Measurements from ENCODE around the gene ARID1B. TPM values are rescaled to one million over a fixed set of nuclear protein-coding genes. Genes with fewer than 3 reads are reported as not detected.

ARID1B gene
- total RNA-seq, 1 donor from 2014 or later = 223 TPM

DNA sequence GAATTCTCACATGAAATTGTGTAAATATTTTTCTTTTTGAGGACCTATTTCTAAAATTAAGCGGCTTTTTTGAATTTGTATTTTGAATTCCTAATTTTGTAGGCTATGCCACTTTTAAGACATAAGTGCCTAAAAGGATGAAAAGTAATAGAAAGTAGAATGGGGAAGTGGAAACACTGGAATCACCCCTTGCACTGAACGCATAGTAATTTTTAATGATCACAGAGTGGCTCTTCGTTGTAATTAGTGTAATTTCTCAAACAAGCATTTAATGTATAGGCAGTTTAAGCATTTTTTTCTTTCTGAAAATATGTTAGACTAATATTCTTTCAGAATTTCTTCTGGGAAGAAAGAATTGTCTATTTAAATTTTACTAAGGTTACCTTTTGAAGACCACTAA, 73.2 kb downstream of the ARID1B start:
- no peak for DNase-seq (ENCODE audit: low spot score)

GRCh38 chr6:156851454-156851921, 74.3 kb downstream of the ARID1B start:
- DNase-seq (ENCODE audit: low spot score) = no peak

- DNase-seq (ENCODE audit: low spot score) = no peak
These were observed 75.1 kb downstream of the ARID1B start for GRCh38 chr6:156852147-156852857.

GRCh38 chr6:156852858-156853216, 75.7 kb downstream of the ARID1B start:
- no peak for DNase-seq (ENCODE audit: low spot score)

GRCh38 chr6:156853733-156854132, 76.6 kb downstream of the ARID1B start:
- DNase-seq (ENCODE audit: low spot score) = no peak

- no peak for DNase-seq (ENCODE audit: low spot score)
These were observed 77.4 kb downstream of the ARID1B start for GRCh38 chr6:156854466-156855161.

DNA sequence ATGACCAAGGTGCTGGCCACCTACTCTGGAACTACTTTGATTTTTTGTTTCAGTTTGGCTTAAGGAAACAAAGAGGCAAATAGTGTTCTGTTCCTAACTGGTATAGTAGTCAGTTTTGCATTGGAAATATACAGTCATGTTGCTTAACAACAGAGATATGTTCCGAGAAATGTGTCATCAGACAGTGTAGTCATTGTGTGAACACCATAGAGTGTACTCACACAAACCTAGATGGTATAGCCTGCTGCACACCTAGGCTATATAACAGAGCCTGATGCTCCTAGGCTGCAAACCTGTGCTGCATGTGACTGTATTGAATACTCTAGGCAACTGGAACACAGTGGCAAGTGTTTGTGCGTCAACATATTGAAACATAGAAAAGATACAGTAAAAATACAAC, 80.4 kb downstream of the ARID1B start:
- no peak for DNase-seq (ENCODE audit: low spot score)

- no peak for DNase-seq (ENCODE audit: low spot score)
These were observed 82.5 kb downstream of the ARID1B start for GRCh38 chr6:156859686-156860085.

DNA sequence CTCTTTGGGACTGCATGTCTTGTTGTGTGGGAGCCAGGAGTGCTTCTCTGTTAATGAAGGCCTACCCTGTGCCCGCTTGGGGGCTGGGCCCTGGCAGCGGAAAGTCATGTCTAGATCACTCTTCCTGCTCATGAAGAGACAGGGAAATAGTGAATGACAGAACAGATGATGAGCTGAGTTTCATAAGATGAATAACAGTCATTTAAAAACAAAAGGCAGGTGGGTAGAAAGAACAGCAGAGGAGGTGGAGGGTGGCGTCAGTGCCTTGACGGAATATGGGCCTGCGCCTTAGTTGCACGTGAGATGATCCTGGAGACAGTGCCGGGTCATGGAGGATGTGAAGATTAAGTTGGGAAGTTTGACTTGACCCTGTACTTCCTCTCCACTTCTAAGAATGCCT, 85.5 kb downstream of the ARID1B start:
- no peak for DNase-seq (ENCODE audit: low spot score)

- no peak for DNase-seq (ENCODE audit: low spot score)
These were observed 86.3 kb downstream of the ARID1B start for GRCh38 chr6:156863504-156863903.

GRCh38 chr6:156864557-156864956, 87.4 kb downstream of the ARID1B start:
- DNase-seq (ENCODE audit: low spot score) = no peak

DNA sequence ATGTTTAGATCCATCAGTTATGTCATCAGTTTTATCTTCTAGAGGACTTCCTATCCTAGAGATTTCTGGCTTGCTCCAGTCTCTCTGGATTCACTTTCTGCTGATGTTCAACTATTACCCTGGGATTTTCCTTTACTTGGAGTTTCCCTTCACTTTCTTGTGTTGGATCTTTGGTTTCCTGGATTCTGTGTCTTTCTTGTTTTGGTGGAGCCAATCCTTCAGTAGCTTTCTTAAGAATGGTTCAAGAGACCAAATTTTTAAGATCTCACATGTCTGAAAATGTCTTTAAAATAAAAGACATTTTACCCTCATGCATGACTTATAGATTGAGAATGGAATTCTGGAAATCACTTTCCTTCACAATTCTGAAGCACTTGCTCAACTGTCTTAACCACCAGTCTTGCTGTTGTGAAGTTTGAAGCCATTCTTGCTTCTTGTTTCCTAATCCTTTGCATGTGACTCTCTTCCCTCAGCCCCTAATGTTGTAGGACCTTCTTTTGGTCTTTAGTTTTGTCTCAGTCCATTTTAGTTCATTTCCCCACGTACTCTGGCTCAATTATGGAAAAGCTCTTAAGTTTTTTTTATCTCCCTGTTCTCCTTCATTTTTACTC, 87.9 kb downstream of the ARID1B start:
- no peak for DNase-seq (ENCODE audit: low spot score)

DNA sequence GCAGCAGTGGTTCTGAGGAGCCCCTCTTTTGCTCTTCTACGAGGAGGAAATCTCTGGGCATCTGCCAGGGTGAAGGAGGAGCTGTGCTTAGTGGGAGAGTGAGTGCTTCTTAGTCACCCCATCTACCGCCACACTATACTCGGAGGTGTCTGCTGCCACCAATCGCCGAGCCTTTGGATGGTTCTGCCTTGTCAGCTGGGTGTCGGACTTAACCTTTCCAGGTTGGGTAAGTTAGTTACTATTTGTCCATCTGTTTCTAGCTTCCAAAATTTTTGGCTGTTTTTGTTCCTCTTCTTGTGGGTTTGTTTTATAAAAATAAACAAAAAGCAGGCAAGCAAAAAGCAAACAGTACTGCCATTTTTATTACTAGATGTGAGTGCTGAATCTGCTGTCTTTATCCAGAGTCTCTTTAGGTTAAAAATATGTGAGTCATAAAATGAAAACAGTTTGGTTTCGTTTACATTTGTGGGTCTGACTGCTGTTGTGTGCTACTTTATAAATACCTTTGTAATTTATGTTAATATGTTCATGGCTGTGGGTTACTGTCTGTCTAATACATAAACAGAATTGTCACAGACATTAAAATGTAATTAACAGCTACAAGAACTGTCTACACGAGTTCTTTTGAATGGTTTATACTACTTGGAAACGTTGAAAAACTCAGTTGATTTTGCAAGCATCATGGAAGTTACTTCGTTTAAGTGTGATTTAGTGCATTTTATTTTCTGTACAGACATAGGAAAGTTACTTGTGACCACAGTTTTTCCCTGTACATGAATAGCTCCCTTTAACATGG, 89.2 kb downstream of the ARID1B start:
- no peak for DNase-seq (ENCODE audit: low spot score)

GRCh38 chr6:156867121-156867520, 89.9 kb downstream of the ARID1B start:
- DNase-seq (ENCODE audit: low spot score) = no peak

- DNase-seq (ENCODE audit: low spot score) = no peak
These were observed 91.2 kb downstream of the ARID1B start for GRCh38 chr6:156868385-156868784.

GRCh38 chr6:156869980-156870398, 92.8 kb downstream of the ARID1B start:
- no peak for DNase-seq (ENCODE audit: low spot score)

GRCh38 chr6:156870924-156871539, 93.9 kb downstream of the ARID1B start:
- no peak for DNase-seq (ENCODE audit: low spot score)

- no peak for DNase-seq (ENCODE audit: low spot score)
These were observed 95.7 kb downstream of the ARID1B start for GRCh38 chr6:156872903-156873302.

DNA sequence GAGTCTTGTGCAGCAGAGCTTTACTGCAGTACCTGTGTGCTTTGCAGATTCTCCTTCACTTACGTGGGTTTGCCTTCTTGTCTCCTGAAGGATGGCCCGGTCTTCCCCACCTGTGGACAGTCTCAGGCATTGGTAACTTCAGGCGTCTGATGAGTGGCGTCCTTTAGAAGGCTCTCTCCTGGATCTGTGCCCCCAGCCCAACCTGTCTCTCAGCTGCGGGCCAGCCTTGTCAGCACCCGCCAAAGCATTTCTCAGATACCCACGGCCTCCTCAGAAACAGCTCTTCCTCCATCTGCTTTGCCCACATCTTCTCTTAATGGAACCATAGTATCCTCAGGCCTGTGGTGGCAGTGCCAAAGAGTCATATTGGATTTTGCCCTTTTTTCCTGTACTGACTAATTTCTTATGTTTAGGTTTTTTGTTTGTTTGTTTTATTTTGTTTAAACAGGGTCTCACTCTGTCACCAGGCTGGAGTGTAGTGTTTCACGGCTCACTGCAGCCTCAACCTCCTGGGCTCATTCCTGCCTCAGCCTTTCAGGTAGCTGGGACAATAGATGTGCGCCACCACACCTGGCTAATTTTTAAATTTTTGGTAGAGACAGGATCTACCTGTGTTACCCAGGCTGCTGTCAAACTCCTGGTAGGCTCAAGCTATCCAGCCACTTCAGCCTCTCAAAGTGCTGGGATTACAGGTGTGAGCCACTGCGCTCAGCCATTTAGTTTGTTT, 96.6 kb downstream of the ARID1B start:
- DNase-seq (ENCODE audit: low spot score) = no peak

DNA sequence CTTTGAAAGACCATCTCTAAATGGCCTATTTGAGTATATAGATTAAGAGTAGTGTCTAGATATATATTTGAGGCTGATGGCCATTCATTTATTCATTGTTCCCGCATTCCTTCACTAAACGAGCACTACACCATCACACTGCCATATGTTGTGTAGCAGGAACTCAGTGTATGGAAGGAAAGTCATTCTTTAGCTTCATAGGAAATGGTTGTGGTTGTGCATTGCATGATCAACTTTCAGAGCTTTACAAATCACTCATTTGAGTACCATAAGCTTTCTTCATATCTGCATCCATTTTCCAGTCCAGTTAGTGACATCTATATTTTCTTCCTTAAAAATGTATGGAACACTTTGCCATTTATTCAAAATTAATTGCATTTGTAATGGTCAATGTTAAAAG, 97.9 kb downstream of the ARID1B start:
- no peak for DNase-seq (ENCODE audit: low spot score)

DNA sequence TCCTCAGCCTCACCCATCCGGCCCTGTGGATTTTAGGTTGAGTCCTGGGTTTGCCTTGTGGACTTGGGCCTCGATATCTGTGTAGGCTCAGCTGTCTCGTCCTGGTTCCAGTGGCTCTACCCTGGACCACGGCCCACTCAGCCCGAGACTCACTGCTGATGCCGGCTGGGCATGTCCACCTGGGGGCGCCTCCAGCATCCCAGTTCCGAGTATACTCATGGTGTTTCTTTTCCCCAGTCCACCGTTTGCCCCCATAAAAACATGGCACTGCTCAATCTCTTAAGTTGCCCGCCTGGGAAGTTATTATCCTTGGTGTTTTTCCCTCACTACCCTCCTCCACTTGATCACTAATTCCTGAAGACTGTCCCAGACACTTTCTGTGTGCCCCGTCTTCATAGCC, 99.1 kb downstream of the ARID1B start:
- DNase-seq (ENCODE audit: low spot score) = no peak
